Measurements from ENCODE around the gene ASCC1.

Gene ASCC1

GRCh38 chr10:72092987-72093386 is 123.1 kb downstream of the ASCC1 start:
- Histone ChIP-seq H3K9me3 (ENCODE audit: control insufficient read depth, insufficient read depth, low read length) (no peaks in the 10 kb centered on the region), H3K4me2 (ENCODE audit: low read length) (no peak overlapping the region), H3K9me2 (replicated peaks; ENCODE audit: control insufficient read depth, low read length) (no peaks in the 10 kb centered on the region), H3K36me3 (ENCODE audit: control insufficient read depth, low read length) (peaks cover 13% of the 10 kb centered on the region; the same call in 1 of the 2 replicates), H3K79me2 (ENCODE audit: control insufficient read depth, low read length) (no peaks in the 10 kb centered on the region), H3K4me3 (ENCODE audit: low read length) (no peak overlapping the region), H3F3A (ENCODE audit: control insufficient read depth, insufficient read depth) (no peaks in the 10 kb centered on the region), H3K27me3 (ENCODE audit: control insufficient read depth, low read length) (peaks cover 24% of the 10 kb centered on the region), H3K4me1 (ENCODE audit: control insufficient read depth, low read length) (peaks cover 3% of the 10 kb centered on the region), H3K27ac (ENCODE audit: low read depth, low read length) (no peak overlapping the region), H4K20me1 (ENCODE audit: control insufficient read depth, insufficient read depth, low read depth, low read length) (no peaks in the 10 kb centered on the region)
- no peak for TF ChIP-seq EZH2phosphoT487 (IDR thresholded peaks at IDR 0.05; ENCODE audit: borderline replicate concordance, low read length)
- TF ChIP-seq CTCF (IDR thresholded peaks at IDR 0.05; ENCODE audit: low read depth, low read length, poor library complexity, severe bottlenecking), result no peak

DNA sequence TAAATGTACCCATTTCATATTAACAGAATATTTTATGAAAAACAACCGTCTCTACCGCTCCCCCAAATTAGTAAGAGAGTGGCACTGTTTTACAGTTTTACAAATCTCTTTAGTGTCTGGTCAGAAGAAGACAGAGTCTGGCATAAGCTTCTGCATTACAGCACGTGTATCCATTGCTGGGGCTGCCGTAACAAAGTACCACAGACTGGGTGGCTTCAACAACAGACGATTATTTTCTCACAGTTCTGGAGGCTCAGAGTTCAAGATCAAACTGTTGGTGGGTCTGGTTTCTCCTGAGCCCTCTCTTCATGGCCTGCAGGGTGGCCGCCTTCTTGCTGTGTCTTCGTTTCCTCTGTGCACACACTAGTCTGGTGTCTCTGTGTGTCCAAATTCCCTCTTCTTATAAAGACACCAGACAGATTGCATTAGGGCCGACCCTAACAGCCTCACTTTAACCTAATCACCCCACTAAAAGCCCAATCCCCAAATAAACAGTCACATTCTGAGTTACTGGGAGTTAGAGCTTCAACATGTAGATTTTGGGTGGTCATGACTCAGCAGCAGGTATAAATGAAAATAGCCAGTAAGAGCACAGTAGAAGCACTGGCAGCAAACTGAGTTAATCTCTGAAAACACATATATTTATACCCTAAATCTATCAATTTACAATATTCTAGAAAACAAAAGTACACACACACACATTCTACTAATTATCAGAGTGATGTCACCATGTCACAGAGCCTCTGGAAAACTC is 123.7 kb downstream of the ASCC1 start:
- Histone ChIP-seq H3K9me3 (ENCODE audit: control insufficient read depth, insufficient read depth, low read length) (no peaks in the 10 kb centered on the region), H3K79me2 (ENCODE audit: control insufficient read depth, low read length) (no peaks in the 10 kb centered on the region), H3K4me1 (ENCODE audit: control insufficient read depth, low read length) (peaks cover 9% of the 10 kb centered on the region), H3K27ac (ENCODE audit: low read depth, low read length) (no peak overlapping the region), H3K4me3 (ENCODE audit: low read length) (no peak overlapping the region), H3K4me2 (ENCODE audit: low read length) (no peak overlapping the region), H3K9me2 (replicated peaks; ENCODE audit: control insufficient read depth, low read length) (no peaks in the 10 kb centered on the region), H4K20me1 (ENCODE audit: control insufficient read depth, insufficient read depth, low read depth, low read length) (no peaks in the 10 kb centered on the region), H3K27me3 (ENCODE audit: control insufficient read depth, low read length) (peaks cover 30% of the 10 kb centered on the region), H3K36me3 (ENCODE audit: control insufficient read depth, low read length) (peaks cover 13% of the 10 kb centered on the region; the same call in 1 of the 2 replicates), H3F3A (ENCODE audit: control insufficient read depth, insufficient read depth) (no peaks in the 10 kb centered on the region)
- TF ChIP-seq EZH2phosphoT487 (IDR thresholded peaks at IDR 0.05; ENCODE audit: borderline replicate concordance, low read length), result no peak
- no peak for TF ChIP-seq CTCF (IDR thresholded peaks at IDR 0.05; ENCODE audit: low read depth, low read length, poor library complexity, severe bottlenecking)

- H3K4me1 ChIP-seq (ENCODE audit: control insufficient read depth, low read length), result peaks cover 17% of the 10 kb centered on the region
- no peaks in the 10 kb centered on the region for H3K9me2 ChIP-seq (replicated peaks; ENCODE audit: control insufficient read depth, low read length)
- H3K27me3 ChIP-seq (ENCODE audit: control insufficient read depth, low read length), result peaks cover 40% of the 10 kb centered on the region
- no peak overlapping the region for H3K4me2 ChIP-seq (ENCODE audit: low read length)
- no peaks in the 10 kb centered on the region for H3K79me2 ChIP-seq (ENCODE audit: control insufficient read depth, low read length)
- H4K20me1 ChIP-seq (ENCODE audit: control insufficient read depth, insufficient read depth, low read depth, low read length), result no peaks in the 10 kb centered on the region
- TF ChIP-seq CTCF (IDR thresholded peaks at IDR 0.05; ENCODE audit: low read depth, low read length, poor library complexity, severe bottlenecking) (no peak), EZH2phosphoT487 (IDR thresholded peaks at IDR 0.05; ENCODE audit: borderline replicate concordance, low read length) (no peak)
- no peak overlapping the region for H3K27ac ChIP-seq (ENCODE audit: low read depth, low read length)
- no peaks in the 10 kb centered on the region for H3F3A ChIP-seq (ENCODE audit: control insufficient read depth, insufficient read depth)
- H3K4me3 ChIP-seq (ENCODE audit: low read length), result no peak overlapping the region
- no peaks in the 10 kb centered on the region for H3K9me3 ChIP-seq (ENCODE audit: control insufficient read depth, insufficient read depth, low read length)
- no peaks in the 10 kb centered on the region for H3K36me3 ChIP-seq (ENCODE audit: control insufficient read depth, low read length)
These were observed 125.8 kb downstream of the ASCC1 start for GRCh38 chr10:72090326-72090725.
